MCF 10A (cell line): ENCODE measurements around the gene RARG. TPM values are rescaled to one million over a fixed set of nuclear protein-coding genes. Genes with fewer than 3 reads are reported as not detected.

Experiments used
- BruUV-seq: library from RNA; stranded (reverse); fragments of 400-500 nt; replicated peaks from 2 replicates; lab custom pipeline; 2021; lab: Mats Ljungman, UMichigan
- CTCF ChIA-PET: fragments of 300-600 bp; sonication (Branson Sonifier 250); formaldehyde crosslinking; extraction: SDS; loops from one replicate; lab custom pipeline; 2021; ENCODE audit warnings: antibody characterized with exemption, inconsistent platforms; lab: Yijun Ruan, JAX
- POLR2A ChIA-PET: fragments of 300-600, 350-650 bp; sonication (Branson Sonifier 250); formaldehyde crosslinking; extraction: SDS; loops from one replicate; lab custom pipeline; 2020; ENCODE audit warnings: antibody characterized with exemption, inconsistent platforms; lab: Yijun Ruan, JAX
- DNase-seq: peaks from one replicate; pipeline ENCODE4 v3.0.0-alpha.2; 2018; ENCODE audit not compliant: unreplicated experiment
- H3K27ac Mint-ChIP-seq: one replicate; pipeline ENCODE4 v1.8.0; 2022; ENCODE audit warnings: mild to moderate bottlenecking, low read depth, mixed read lengths; ENCODE audit not compliant: unreplicated experiment
- H3K27me3 Mint-ChIP-seq: one replicate; pipeline ENCODE4 v1.8.0; 2022; ENCODE audit warnings: mixed read lengths; ENCODE audit not compliant: insufficient read depth, unreplicated experiment
- H3K36me3 Mint-ChIP-seq: one replicate; pipeline ENCODE4 v1.8.0; 2022; ENCODE audit warnings: mild to moderate bottlenecking, moderate library complexity, mixed read lengths; ENCODE audit not compliant: insufficient read depth, unreplicated experiment
- H3K4me1 Mint-ChIP-seq: one replicate; pipeline ENCODE4 v1.8.0; 2022; ENCODE audit warnings: mixed read lengths; ENCODE audit not compliant: insufficient read depth, unreplicated experiment
- H3K4me3 Mint-ChIP-seq: one replicate; pipeline ENCODE4 v1.8.0; 2022; ENCODE audit warnings: mild to moderate bottlenecking, moderate library complexity, mixed read lengths; ENCODE audit not compliant: unreplicated experiment
- H3K9me3 Mint-ChIP-seq: one replicate; pipeline ENCODE4 v1.8.0; 2022; ENCODE audit warnings: mixed read lengths; ENCODE audit not compliant: unreplicated experiment
- intact Hi-C: fragments of 100-400 bp; cut with micrococcal nuclease; formaldehyde crosslinking; loops from 2 replicates; pipeline ENCODE4 v1.14.1; 2022
- total RNA-seq: library from RNA; stranded (reverse); gene quantifications from 2 replicates; pipeline ENCODE4 v1.2.3, GENCODE V29; 2022
- TF ChIP-seq, protein P1 (sequence below): fragments of 200-600 bp; IDR thresholded peaks from one replicate; pipeline ENCODE4 v1.8.0; 2022; ENCODE audit warnings: antibody characterized with exemption, mild to moderate bottlenecking; ENCODE audit not compliant: unreplicated experiment

Gene RARG
- total RNA-seq, 1 experiment from 2014 or later, result 43.7 TPM

DNA sequence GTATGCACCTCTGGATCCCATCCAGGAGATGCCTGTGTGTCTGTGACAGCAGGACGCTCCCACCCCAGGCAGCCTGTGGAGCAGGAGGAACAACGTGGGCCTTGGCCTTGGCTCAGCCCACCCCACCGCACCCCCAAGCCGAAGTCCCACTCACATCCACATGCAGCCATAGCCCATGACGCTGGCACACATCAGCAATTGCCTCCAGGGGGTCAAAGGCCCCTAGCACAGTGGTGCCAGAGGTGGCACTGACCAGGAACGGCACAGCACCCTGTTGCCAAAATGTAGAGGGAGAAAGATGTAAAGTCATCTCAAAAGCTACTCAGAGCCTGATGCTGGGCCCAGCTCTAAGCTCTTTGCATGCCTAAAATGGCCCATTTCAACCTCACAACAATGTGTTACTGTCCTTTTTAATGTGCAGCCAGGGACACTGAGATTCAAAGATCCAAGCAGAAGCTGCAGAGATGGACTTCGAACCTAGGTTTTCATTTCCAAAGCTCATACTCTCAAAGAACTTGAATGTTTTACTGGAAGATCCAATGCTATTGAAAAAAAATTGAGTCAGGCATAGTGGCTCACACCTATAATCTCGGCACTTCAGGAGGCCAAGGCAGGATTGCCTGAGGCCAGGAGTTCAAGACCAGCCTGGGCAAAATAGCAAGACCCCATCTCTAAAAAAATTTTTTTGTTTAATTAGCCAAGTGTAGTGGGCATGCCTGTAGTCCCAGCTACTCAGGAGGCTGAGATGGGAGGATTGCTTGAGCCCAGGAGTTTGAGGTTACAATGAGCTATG lies 70.7 kb downstream of the RARG start:
- CTCF ChIA-PET, result interaction anchor here (0.6 to 4.6 kb wide), 12 partner anchors 12 to 137 kb away, joined by 3 to 54 read pairs (median 8); partner anchors contain the start of genes CSAD, MYG1 and ZNF740

DNA sequence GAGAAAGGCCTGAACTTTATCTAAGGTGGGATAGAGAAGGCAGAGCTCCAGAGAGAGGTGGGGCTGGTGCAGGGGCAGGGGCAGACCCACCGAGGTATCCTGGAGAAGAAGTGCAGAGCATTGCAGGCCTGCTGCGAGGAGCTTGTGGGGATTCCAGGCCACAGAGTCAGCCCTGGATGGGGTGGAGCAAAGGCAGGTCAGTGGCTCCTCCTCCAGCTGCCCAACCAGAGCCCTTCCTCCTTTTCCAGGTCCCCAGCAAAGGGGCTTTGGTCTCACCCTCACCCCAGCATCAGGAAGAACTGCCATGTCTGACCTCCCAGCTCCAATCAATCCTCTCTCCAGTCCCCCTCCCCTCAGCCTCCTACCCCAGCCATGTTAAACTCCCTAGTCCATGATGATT lies 71.3 kb downstream of the RARG start:
- Mint-ChIP-seq H3K4me1 (peaks cover 8% of the 10 kb centered on the region), H3K36me3 (peaks cover 7% of the 10 kb centered on the region), H3K4me3 (no peak overlapping the region), H3K9me3 (no peaks in the 10 kb centered on the region), H3K27me3 (no peaks in the 10 kb centered on the region), H3K27ac (no peak overlapping the region)
- ChIA-PET POLR2A (interaction anchor here (0.5 to 2.9 kb wide), 4 partner anchors 20 to 131 kb away, joined by 3 to 11 read pairs (median 3); partner anchors contain the start of genes CSAD and ZNF740), CTCF (interaction anchor here (0.6 to 4.6 kb wide), 23 partner anchors 9 to 264 kb away, joined by 3 to 54 read pairs (median 5); partner anchors contain the start of genes CSAD, ESPL1, MYG1 and PFDN5)
- TF ChIP-seq, protein P1, sequence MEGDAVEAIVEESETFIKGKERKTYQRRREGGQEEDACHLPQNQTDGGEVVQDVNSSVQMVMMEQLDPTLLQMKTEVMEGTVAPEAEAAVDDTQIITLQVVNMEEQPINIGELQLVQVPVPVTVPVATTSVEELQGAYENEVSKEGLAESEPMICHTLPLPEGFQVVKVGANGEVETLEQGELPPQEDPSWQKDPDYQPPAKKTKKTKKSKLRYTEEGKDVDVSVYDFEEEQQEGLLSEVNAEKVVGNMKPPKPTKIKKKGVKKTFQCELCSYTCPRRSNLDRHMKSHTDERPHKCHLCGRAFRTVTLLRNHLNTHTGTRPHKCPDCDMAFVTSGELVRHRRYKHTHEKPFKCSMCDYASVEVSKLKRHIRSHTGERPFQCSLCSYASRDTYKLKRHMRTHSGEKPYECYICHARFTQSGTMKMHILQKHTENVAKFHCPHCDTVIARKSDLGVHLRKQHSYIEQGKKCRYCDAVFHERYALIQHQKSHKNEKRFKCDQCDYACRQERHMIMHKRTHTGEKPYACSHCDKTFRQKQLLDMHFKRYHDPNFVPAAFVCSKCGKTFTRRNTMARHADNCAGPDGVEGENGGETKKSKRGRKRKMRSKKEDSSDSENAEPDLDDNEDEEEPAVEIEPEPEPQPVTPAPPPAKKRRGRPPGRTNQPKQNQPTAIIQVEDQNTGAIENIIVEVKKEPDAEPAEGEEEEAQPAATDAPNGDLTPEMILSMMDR, result no peak
- intact Hi-C loops, result no loop called here
- no peak for DNase-seq
- no TSS peak for BruUV-seq

More for the DNA sequence above, 70.7 kb downstream of the RARG start:
- no peak for DNase-seq
- no TSS peak for BruUV-seq
- Mint-ChIP-seq H3K9me3 (no peaks in the 10 kb centered on the region), H3K27ac (no peak overlapping the region), H3K4me3 (no peak overlapping the region), H3K4me1 (peaks cover 8% of the 10 kb centered on the region), H3K27me3 (no peaks in the 10 kb centered on the region), H3K36me3 (peaks cover 7% of the 10 kb centered on the region)
- intact Hi-C loops, result no loop called here
- TF ChIP-seq, protein P1, result no peak
- POLR2A ChIA-PET, result interaction anchor here (0.5 to 2.9 kb wide), 2 partner anchors 19 to 35 kb away, joined by 3 to 11 read pairs; partner anchors contain the start of genes CSAD and ZNF740

Other genes with a start within 250 kb of the RARG start
- 580 and 658 TPM in 2 replicates for gene EIF4B, start 225.8 kb downstream of the RARG start, total RNA-seq
- 22.3 and 26.3 TPM in 2 replicates for gene TNS2, start 182.1 kb downstream of the RARG start, total RNA-seq
- gene SPRYD3, start 152.8 kb downstream of the RARG start, total RNA-seq, result 35.2 and 39.9 TPM in 2 replicates
- 6.4 and 12.0 TPM in 2 replicates for gene IGFBP6, start 134.5 kb downstream of the RARG start, total RNA-seq
- not detected in 2 replicates for gene SOAT2, start 128.7 kb downstream of the RARG start, total RNA-seq
- 34.9 and 36.2 TPM in 2 replicates for gene ZNF740, start 51.5 kb downstream of the RARG start, total RNA-seq
- gene CSAD, start 51.3 kb downstream of the RARG start, total RNA-seq, result 22.7 and 30.8 TPM in 2 replicates
- 1.0 and 1.1 TPM in 2 replicates for gene ITGB7, start 25.0 kb downstream of the RARG start, total RNA-seq
- gene ESPL1, start 36.1 kb upstream of the RARG start, total RNA-seq, result 9.8 and 12.1 TPM in 2 replicates
- gene PFDN5, start 63.3 kb upstream of the RARG start, total RNA-seq, result 205 and 229 TPM in 2 replicates
- gene MYG1, start 67.5 kb upstream of the RARG start, total RNA-seq, result 79.8 and 80.9 TPM in 2 replicates
- gene AAAS, start 89.4 kb upstream of the RARG start, total RNA-seq, result 52.7 and 60.5 TPM in 2 replicates
- gene SP7, start 104.1 kb upstream of the RARG start, total RNA-seq, result not detected in 2 replicates
- 72.9 and 76.6 TPM in 2 replicates for gene SP1, start 148.0 kb upstream of the RARG start, total RNA-seq
- not detected in 2 replicates for gene AMHR2, start 191.6 kb upstream of the RARG start, total RNA-seq
- gene PRR13, start 209.5 kb upstream of the RARG start, total RNA-seq, result 147 and 173 TPM in 2 replicates
- 994 and 1,037 TPM in 2 replicates for gene PCBP2, start 219.9 kb upstream of the RARG start, total RNA-seq